Measurements from ENCODE around the gene CAMK4.

GRCh38 chr5:111427762-111428161, 203.6 kb downstream of the CAMK4 start:
- TF ChIP-seq, protein P1, sequence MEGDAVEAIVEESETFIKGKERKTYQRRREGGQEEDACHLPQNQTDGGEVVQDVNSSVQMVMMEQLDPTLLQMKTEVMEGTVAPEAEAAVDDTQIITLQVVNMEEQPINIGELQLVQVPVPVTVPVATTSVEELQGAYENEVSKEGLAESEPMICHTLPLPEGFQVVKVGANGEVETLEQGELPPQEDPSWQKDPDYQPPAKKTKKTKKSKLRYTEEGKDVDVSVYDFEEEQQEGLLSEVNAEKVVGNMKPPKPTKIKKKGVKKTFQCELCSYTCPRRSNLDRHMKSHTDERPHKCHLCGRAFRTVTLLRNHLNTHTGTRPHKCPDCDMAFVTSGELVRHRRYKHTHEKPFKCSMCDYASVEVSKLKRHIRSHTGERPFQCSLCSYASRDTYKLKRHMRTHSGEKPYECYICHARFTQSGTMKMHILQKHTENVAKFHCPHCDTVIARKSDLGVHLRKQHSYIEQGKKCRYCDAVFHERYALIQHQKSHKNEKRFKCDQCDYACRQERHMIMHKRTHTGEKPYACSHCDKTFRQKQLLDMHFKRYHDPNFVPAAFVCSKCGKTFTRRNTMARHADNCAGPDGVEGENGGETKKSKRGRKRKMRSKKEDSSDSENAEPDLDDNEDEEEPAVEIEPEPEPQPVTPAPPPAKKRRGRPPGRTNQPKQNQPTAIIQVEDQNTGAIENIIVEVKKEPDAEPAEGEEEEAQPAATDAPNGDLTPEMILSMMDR (IDR thresholded peaks at IDR 0.05): no peak
- no peak for TF ChIP-seq POLR2A (IDR thresholded peaks at IDR 0.05)

Data from thyroid gland (tissue), 4 donors.